ENCODE results near the gene TPPP.
"Not testable (repeated sequence)": the region's sequence is repeated elsewhere in the genome, so short reads cannot be mapped to it uniquely, and the experiment has no call there.

TPPP gene

GRCh38 chr5:683551-684481 lies 9.3 kb downstream of the TPPP start:
- no peaks in the 10 kb centered on the region for H3K36me3 ChIP-seq (ENCODE audit: control insufficient read depth, insufficient read depth, low read length)
- no peaks in the 10 kb centered on the region for H3K27me3 ChIP-seq (ENCODE audit: control insufficient read depth, insufficient read depth, low read length)
- H3K27ac ChIP-seq (ENCODE audit: low read length): no peak overlapping the region
- no CpG with 5 or more reads among the region's 30 CpGs for WGBS (ENCODE audit: insufficient coverage, insufficient read length)
- no peak overlapping the region for H3K4me3 ChIP-seq (ENCODE audit: low read length)
- H3K4me1 ChIP-seq (ENCODE audit: control insufficient read depth, insufficient read depth, low read length): no peaks in the 10 kb centered on the region
- H3K9me3 ChIP-seq (ENCODE audit: control insufficient read depth, insufficient read depth, low read length): no peaks in the 10 kb centered on the region
- DNase-seq (ENCODE audit: low read depth, low spot score): no peak

- H3K9me3 ChIP-seq (ENCODE audit: control insufficient read depth, insufficient read depth, low read length); H3K27ac ChIP-seq (ENCODE audit: low read length); H3K36me3 ChIP-seq (ENCODE audit: control insufficient read depth, insufficient read depth, low read length); H3K4me1 ChIP-seq (ENCODE audit: control insufficient read depth, insufficient read depth, low read length); DNase-seq (ENCODE audit: low read depth, low spot score); H3K4me3 ChIP-seq (ENCODE audit: low read length); H3K27me3 ChIP-seq (ENCODE audit: control insufficient read depth, insufficient read depth, low read length): not testable (repeated sequence)
- no CpG with 5 or more reads among the region's 17 CpGs for WGBS (ENCODE audit: insufficient coverage, insufficient read length)
Observed at GRCh38 chr5:682651-683358, 10.3 kb downstream of the TPPP start.

- H3K4me1 ChIP-seq (ENCODE audit: control insufficient read depth, insufficient read depth, low read length); H3K36me3 ChIP-seq (ENCODE audit: control insufficient read depth, insufficient read depth, low read length); H3K4me3 ChIP-seq (ENCODE audit: low read length); H3K9me3 ChIP-seq (ENCODE audit: control insufficient read depth, insufficient read depth, low read length); H3K27me3 ChIP-seq (ENCODE audit: control insufficient read depth, insufficient read depth, low read length); H3K27ac ChIP-seq (ENCODE audit: low read length); DNase-seq (ENCODE audit: low read depth, low spot score): not testable (repeated sequence)
- WGBS (ENCODE audit: insufficient coverage, insufficient read length): no CpG with 5 or more reads among the region's 3 CpGs
Observed at GRCh38 chr5:682216-682615, 10.9 kb downstream of the TPPP start.

- H3K27ac ChIP-seq (ENCODE audit: low read length); H3K27me3 ChIP-seq (ENCODE audit: control insufficient read depth, insufficient read depth, low read length); DNase-seq (ENCODE audit: low read depth, low spot score); H3K9me3 ChIP-seq (ENCODE audit: control insufficient read depth, insufficient read depth, low read length); H3K4me3 ChIP-seq (ENCODE audit: low read length); H3K36me3 ChIP-seq (ENCODE audit: control insufficient read depth, insufficient read depth, low read length); H3K4me1 ChIP-seq (ENCODE audit: control insufficient read depth, insufficient read depth, low read length): not testable (repeated sequence)
- no CpG with 5 or more reads among the region's 17 CpGs for WGBS (ENCODE audit: insufficient coverage, insufficient read length)
Observed at GRCh38 chr5:681317-682191, 11.6 kb downstream of the TPPP start.

GRCh38 chr5:680836-681235 lies 12.3 kb downstream of the TPPP start:
- H3K4me3 ChIP-seq (ENCODE audit: low read length); H3K9me3 ChIP-seq (ENCODE audit: control insufficient read depth, insufficient read depth, low read length); H3K36me3 ChIP-seq (ENCODE audit: control insufficient read depth, insufficient read depth, low read length); H3K27ac ChIP-seq (ENCODE audit: low read length); DNase-seq (ENCODE audit: low read depth, low spot score); H3K27me3 ChIP-seq (ENCODE audit: control insufficient read depth, insufficient read depth, low read length); H3K4me1 ChIP-seq (ENCODE audit: control insufficient read depth, insufficient read depth, low read length): not testable (repeated sequence)
- WGBS (ENCODE audit: insufficient coverage, insufficient read length): no CpG with 5 or more reads among the region's 13 CpGs

GRCh38 chr5:680118-680795 lies 12.9 kb downstream of the TPPP start:
- not testable (repeated sequence) for H3K27me3 ChIP-seq (ENCODE audit: control insufficient read depth, insufficient read depth, low read length)

GRCh38 chr5:679166-679895 lies 13.8 kb downstream of the TPPP start:
- DNase-seq (ENCODE audit: low read depth, low spot score); H3K27ac ChIP-seq (ENCODE audit: low read length); H3K9me3 ChIP-seq (ENCODE audit: control insufficient read depth, insufficient read depth, low read length); H3K4me3 ChIP-seq (ENCODE audit: low read length); H3K4me1 ChIP-seq (ENCODE audit: control insufficient read depth, insufficient read depth, low read length); H3K27me3 ChIP-seq (ENCODE audit: control insufficient read depth, insufficient read depth, low read length); H3K36me3 ChIP-seq (ENCODE audit: control insufficient read depth, insufficient read depth, low read length): not testable (repeated sequence)
- WGBS (ENCODE audit: insufficient coverage, insufficient read length): no CpG with 5 or more reads among the region's 17 CpGs

More at GRCh38 chr5:680118-680795, 12.9 kb downstream of the TPPP start:
- not testable (repeated sequence) for H3K4me3 ChIP-seq (ENCODE audit: low read length); H3K4me1 ChIP-seq (ENCODE audit: control insufficient read depth, insufficient read depth, low read length); H3K27ac ChIP-seq (ENCODE audit: low read length); DNase-seq (ENCODE audit: low read depth, low spot score); H3K9me3 ChIP-seq (ENCODE audit: control insufficient read depth, insufficient read depth, low read length); H3K36me3 ChIP-seq (ENCODE audit: control insufficient read depth, insufficient read depth, low read length)
- WGBS (ENCODE audit: insufficient coverage, insufficient read length): no CpG with 5 or more reads among the region's 32 CpGs

- not testable (repeated sequence) for DNase-seq (ENCODE audit: low read depth, low spot score); H3K4me3 ChIP-seq (ENCODE audit: low read length); H3K36me3 ChIP-seq (ENCODE audit: control insufficient read depth, insufficient read depth, low read length); H3K27ac ChIP-seq (ENCODE audit: low read length); H3K9me3 ChIP-seq (ENCODE audit: control insufficient read depth, insufficient read depth, low read length); H3K27me3 ChIP-seq (ENCODE audit: control insufficient read depth, insufficient read depth, low read length); H3K4me1 ChIP-seq (ENCODE audit: control insufficient read depth, insufficient read depth, low read length)
- WGBS (ENCODE audit: insufficient coverage, insufficient read length): no CpG with 5 or more reads among the region's 16 CpGs
Observed at GRCh38 chr5:678521-678920, 14.6 kb downstream of the TPPP start.

GRCh38 chr5:677131-678101 lies 15.7 kb downstream of the TPPP start:
- no peak for DNase-seq (ENCODE audit: low read depth, low spot score)
- WGBS (ENCODE audit: insufficient coverage, insufficient read length): no CpG with 5 or more reads among the region's 44 CpGs
- Histone ChIP-seq H3K27me3 (ENCODE audit: control insufficient read depth, insufficient read depth, low read length) (no peaks in the 10 kb centered on the region), H3K36me3 (ENCODE audit: control insufficient read depth, insufficient read depth, low read length) (no peaks in the 10 kb centered on the region; the same call in 1 of the 2 replicates), H3K4me1 (ENCODE audit: control insufficient read depth, insufficient read depth, low read length) (peaks cover 6% of the 10 kb centered on the region; the same call in 1 of the 2 replicates), H3K9me3 (ENCODE audit: control insufficient read depth, insufficient read depth, low read length) (no peaks in the 10 kb centered on the region), H3K4me3 (ENCODE audit: low read length) (no peak overlapping the region), H3K27ac (ENCODE audit: low read length) (no peak overlapping the region)
